GM20000 (cell line): ENCODE results near the gene LNP1.

Experiments used
- DNase-seq: peaks from one replicate; pipeline ENCODE4 v3.0.0; 2012; ENCODE audit warnings: low spot score
- TF ChIP-seq, protein P1 (sequence below): IDR thresholded peaks from 2 replicates; pipeline ENCODE4 v1.5.1; 2012; ENCODE audit warnings: mild to moderate bottlenecking, control low read depth; ENCODE audit errors: extremely low read depth, missing control alignments

Gene LNP1

DNA sequence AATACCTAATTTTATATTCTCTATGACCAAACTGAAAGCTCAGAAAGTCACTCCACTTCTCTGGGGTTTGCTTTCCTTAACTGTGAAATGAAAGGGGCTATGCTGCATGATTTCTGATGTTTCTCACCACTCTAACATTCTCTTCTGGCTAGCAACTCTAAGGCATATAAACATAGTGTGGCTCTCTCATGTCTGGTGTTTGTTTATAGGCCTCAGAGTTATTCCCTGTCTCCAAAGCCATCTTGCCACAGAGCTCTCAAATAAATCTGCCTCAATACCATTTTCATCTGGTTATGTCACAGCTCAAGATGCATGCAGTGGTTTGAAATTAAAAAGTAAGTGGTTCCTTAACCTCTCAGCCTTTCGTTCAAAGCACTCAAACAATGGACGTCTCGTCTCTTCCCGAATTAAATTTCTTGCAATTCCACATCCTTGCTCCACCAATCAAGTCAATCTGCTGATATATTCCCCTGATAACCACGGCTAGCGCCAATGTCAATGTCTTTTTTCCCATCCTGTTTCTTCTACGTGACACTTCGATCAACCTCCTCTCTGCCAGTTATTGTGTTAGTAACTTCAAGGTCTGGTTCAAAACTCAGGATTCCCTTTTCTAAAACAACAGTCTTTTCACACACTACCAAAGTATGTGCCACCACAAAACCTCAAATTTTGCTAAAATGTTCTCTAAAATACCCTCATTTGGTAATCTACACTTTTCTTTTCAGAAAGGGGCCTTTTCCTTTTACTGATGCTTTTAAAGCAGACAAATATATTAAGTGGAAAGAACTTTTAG lies 16.4 kb upstream of the LNP1 start:
- TF ChIP-seq, protein P1, sequence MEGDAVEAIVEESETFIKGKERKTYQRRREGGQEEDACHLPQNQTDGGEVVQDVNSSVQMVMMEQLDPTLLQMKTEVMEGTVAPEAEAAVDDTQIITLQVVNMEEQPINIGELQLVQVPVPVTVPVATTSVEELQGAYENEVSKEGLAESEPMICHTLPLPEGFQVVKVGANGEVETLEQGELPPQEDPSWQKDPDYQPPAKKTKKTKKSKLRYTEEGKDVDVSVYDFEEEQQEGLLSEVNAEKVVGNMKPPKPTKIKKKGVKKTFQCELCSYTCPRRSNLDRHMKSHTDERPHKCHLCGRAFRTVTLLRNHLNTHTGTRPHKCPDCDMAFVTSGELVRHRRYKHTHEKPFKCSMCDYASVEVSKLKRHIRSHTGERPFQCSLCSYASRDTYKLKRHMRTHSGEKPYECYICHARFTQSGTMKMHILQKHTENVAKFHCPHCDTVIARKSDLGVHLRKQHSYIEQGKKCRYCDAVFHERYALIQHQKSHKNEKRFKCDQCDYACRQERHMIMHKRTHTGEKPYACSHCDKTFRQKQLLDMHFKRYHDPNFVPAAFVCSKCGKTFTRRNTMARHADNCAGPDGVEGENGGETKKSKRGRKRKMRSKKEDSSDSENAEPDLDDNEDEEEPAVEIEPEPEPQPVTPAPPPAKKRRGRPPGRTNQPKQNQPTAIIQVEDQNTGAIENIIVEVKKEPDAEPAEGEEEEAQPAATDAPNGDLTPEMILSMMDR: no peak
- DNase-seq: no peak

DNA sequence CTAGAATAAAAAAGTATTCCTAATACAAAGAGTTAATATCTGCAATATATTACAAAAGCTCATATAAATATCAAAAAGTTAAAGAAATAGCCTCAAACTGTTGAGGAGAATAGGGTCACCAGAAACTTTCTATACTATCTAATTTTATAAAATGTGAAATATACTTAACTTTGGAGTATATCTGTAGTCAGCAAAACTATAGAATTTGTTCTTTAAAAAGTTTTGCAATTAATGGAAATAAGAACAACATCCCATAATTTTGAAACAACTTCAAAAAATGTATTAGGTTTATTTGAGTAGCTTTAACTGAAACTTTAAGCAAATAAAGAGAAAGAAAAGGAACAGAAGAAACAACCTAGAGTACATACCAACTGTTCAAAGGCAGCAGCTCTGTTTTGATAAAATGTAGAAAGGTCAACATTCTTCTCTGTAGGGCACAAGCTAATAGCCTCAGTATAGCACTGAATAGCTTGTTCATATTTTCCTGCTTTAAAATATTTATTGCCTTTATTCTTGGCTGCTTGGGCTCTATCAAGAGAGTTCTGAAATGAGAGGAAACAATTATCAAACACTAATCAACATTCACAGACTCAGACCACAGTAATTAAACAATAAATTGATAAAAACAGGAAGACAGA lies 14.8 kb upstream of the LNP1 start:
- TF ChIP-seq, protein P1: no peak
- DNase-seq: no peak

DNA sequence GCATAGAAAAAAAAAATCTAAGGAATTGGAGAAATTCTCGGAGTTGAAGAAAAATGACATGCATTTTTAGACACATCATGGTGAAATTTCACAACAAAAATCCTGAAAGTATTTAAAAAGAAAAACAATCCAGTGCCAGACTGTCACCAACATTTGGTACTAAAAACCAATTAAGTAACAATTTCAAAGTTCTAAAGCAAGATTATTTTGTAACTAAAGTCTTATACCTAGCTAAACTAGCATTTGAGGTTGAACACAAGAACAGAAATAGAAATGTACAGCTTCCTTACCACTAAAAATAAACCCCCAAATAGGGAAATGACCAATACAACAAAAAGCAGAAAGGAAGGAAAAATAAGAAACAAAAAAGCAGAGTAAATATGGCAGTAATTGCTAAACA lies 12.3 kb upstream of the LNP1 start:
- TF ChIP-seq, protein P1: no peak

DNA sequence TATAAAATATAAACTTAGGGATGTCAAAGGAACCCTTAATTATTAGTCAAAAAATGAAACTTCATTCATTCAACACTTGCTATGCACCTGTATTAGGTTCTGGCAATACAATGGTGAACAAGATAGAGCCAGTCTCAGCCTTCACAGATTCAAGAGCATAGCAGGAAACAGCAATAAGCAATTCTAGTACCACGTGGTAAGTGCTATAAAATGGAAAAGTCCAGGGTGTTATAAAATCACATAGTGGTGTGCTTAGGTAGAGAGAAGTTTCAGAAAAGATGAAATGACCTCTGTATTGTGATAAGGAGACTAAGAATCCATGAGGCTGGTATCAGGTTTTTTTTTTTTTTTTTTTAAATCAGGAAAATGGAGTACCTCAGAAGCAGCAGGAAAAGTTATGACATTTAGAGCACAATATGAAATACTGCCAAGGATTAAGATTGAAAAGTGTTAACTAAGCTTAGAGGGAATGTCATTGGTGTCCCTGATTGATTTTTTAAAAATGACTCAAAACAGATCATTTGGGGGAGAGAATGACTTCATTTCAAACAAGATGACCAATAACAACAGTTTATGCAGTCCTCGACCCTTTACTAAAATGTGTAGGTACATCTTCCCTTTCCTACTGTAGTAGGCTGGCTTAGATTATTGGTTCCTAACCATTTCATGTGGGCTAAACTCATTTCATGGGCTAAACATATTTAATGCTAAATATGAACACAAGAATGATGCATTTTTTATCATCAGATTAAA lies 5.5 kb upstream of the LNP1 start:
- TF ChIP-seq, protein P1: no peak
- peak; percentile 14 for DNase-seq

More for the DNA sequence above, 12.3 kb upstream of the LNP1 start:
- no peak for DNase-seq

DNA sequence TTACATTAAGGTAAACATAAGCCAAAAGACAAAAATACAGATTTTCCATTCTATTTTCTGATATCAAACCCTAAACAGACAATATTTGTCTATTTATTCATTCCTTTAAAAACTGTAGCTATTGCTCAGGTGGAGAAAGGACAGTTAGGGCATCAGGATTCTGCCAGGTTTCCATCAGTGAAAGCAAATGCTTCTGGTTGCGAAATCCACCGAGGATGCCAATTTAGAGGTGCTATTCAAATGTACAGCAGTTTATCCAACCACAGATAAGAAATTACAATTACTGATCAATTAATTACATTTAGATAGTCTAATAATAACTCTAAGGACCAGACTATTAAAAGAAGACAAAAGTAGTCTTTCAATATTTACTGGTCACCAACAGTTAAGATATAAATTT lies 4.4 kb upstream of the LNP1 start:
- TF ChIP-seq, protein P1: no peak
- no peak for DNase-seq

DNA sequence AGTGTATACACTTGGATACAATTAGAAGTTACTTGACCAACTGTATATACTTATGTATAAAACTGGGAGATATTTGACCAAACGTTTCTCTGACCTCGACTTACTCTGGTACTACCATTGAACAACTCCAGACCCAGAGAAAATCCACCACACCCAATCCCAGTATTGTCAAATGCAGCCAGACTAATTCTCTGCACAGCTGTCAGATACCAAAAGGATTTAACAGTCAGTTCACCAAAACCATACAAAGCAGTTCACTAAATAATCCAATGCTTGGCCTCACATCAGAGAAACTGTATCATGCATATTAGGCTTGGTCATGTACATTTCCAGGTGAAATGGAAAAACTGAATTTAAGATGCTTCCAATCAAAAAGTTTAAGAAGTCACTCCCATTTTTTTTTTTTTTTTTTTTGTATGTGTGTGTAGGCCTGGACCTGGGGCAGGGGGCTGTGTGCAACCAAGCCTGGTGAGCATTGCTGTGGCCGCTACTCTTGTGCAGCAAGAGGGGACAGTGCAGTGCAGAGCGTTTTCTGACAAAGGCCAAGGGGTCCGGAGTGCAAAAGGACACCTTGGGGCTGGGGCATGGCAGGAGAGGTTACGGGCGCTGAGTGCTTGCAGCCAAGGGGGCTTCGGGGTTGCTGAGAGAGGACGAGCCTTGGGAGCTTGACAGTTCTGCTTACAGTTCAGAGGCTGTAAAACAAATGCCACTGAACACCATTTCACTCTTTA lies 1.8 kb upstream of the LNP1 start:
- no peak for DNase-seq
- TF ChIP-seq, protein P1: no peak
